Suprapubic skin (tissue), 4 donors: ENCODE results near the gene KSR1. TPM values are rescaled to one million over a fixed set of nuclear protein-coding genes. Genes with fewer than 3 reads are reported as not detected.
"Not testable (repeated sequence)": the region's sequence is repeated elsewhere in the genome, so short reads cannot be mapped to it uniquely, and the experiment has no call there.

Source experiments
- DNase-seq, 2 donors: peaks; one replicate each; pipeline ENCODE4 v3.0.0-alpha.2; 2019; ENCODE audit warnings: low spot score in 2 of 2
- H3K27ac ChIP-seq: fragments of 200-600 bp; sonication (generic); one replicate; pipeline ENCODE4 v1.5.1; 2019
- H3K27me3 ChIP-seq: fragments of 200-600 bp; sonication (generic); one replicate; pipeline ENCODE4 v1.5.1; 2019
- H3K36me3 ChIP-seq: fragments of 200-600 bp; sonication (generic); one replicate; pipeline ENCODE4 v1.5.1; 2019
- H3K4me1 ChIP-seq: fragments of 200-600 bp; sonication (generic); one replicate; pipeline ENCODE4 v1.5.1; 2019
- H3K4me3 ChIP-seq: fragments of 200-600 bp; sonication (generic); one replicate; pipeline ENCODE4 v1.5.1; 2019; ENCODE audit warnings: mild to moderate bottlenecking
- H3K9me3 ChIP-seq: fragments of 200-600 bp; sonication (generic); one replicate; pipeline ENCODE4 v1.5.1; 2019
- CTCF ChIP-seq, 2 donors: fragments of 200-600 bp in 1 of 2; fragments of 450-650 bp in 1 of 2; sonication (generic) in 1 of 2; IDR thresholded peaks; one replicate each; pipeline ENCODE4 v1.5.1; 2016 to 2019; ENCODE audit warnings: antibody characterized with exemption in 2 of 2, mild to moderate bottlenecking in 1 of 2, moderate library complexity in 1 of 2
- EP300 ChIP-seq: sonication (generic); formaldehyde crosslinking; IDR thresholded peaks from one replicate; pipeline ENCODE4 v1.6.1; 2017; ENCODE audit warnings: antibody characterized with exemption
- POLR2A ChIP-seq, 2 donors: fragments of 450-650 bp; IDR thresholded peaks; one replicate each; pipeline ENCODE4 v1.6.1; 2017; ENCODE audit warnings: antibody characterized with exemption in 2 of 2, mild to moderate bottlenecking in 2 of 2, moderate library complexity in 2 of 2
- POLR2AphosphoS5 ChIP-seq, 3 donors: sonication (generic); formaldehyde crosslinking; IDR thresholded peaks; one replicate each; pipeline ENCODE4 v1.6.1; 2017; ENCODE audit warnings: antibody characterized with exemption in 3 of 3
- WGBS: methylation state at CpG from one replicate; pipeline ENCODE4 v1.1.5; 2018; 5-methylcytosine and 5-hydroxymethylcytosine counted together
- total RNA-seq, 4 donors: library from RNA; depleted of rRNA; stranded (reverse); fragments of >200 nt; gene quantifications; one replicate each; pipeline ENCODE4 v1.1.0, GENCODE V29; 2016

Gene KSR1
- total RNA-seq, 4 donors from 2014 or later, result 38.1 to 54.0 (median 49.5) TPM

GRCh38 chr17:27635275-27635823 is 179.1 kb downstream of the KSR1 start:
- no peak for DNase-seq
- Histone ChIP-seq H3K4me3 (no peak overlapping the region), H3K36me3 (peaks cover 5% of the 10 kb centered on the region), H3K9me3 (no peaks in the 10 kb centered on the region), H3K27ac (no peak overlapping the region), H3K27me3 (no peaks in the 10 kb centered on the region), H3K4me1 (peaks cover 49% of the 10 kb centered on the region)
- TF ChIP-seq EP300 (no peak), POLR2A (IDR thresholded peaks at IDR 0.05) (no peak)
- 78% methylated on average over 6 of the region's 6 CpGs for WGBS

- not testable (repeated sequence) for H3K27me3 ChIP-seq, H3K9me3 ChIP-seq, H3K4me3 ChIP-seq, DNase-seq
- Histone ChIP-seq H3K36me3 (peaks cover 11% of the 10 kb centered on the region), H3K27ac (peak overlapping the region; percentile 14), H3K4me1 (peaks cover 44% of the 10 kb centered on the region)
- 62% methylated on average over 3 of the region's 3 CpGs for WGBS
Observed at GRCh38 chr17:27636005-27636520, 179.8 kb downstream of the KSR1 start.

GRCh38 chr17:27637818-27638217 is 181.6 kb downstream of the KSR1 start:
- 95% methylated on average over 5 of the region's 7 CpGs for WGBS
- Histone ChIP-seq H3K36me3 (peaks cover 11% of the 10 kb centered on the region), H3K4me1 (peaks cover 28% of the 10 kb centered on the region)
- not testable (repeated sequence) for H3K27ac ChIP-seq, DNase-seq, H3K27me3 ChIP-seq, H3K9me3 ChIP-seq, H3K4me3 ChIP-seq

- H3K9me3 ChIP-seq, H3K27ac ChIP-seq, H3K4me3 ChIP-seq, H3K27me3 ChIP-seq, DNase-seq: not testable (repeated sequence)
- 89% methylated on average over 1 of the region's 5 CpGs for WGBS
- H3K36me3 ChIP-seq, result peaks cover 11% of the 10 kb centered on the region
- H3K4me1 ChIP-seq, result peaks cover 22% of the 10 kb centered on the region
Observed at GRCh38 chr17:27638415-27638914, 182.2 kb downstream of the KSR1 start.

GRCh38 chr17:27640790-27641189 is 184.5 kb downstream of the KSR1 start:
- Histone ChIP-seq H3K9me3 (no peaks in the 10 kb centered on the region), H3K27me3 (no peaks in the 10 kb centered on the region), H3K4me3 (no peak overlapping the region), H3K36me3 (peaks cover 11% of the 10 kb centered on the region), H3K4me1 (peaks cover 13% of the 10 kb centered on the region), H3K27ac (no peak overlapping the region)
- TF ChIP-seq POLR2A (IDR thresholded peaks at IDR 0.05), result no peak
- TF ChIP-seq POLR2AphosphoS5 (IDR thresholded peaks at IDR 0.05), result no peak
- TF ChIP-seq CTCF (IDR thresholded peaks at IDR 0.05), result no peak
- no peak for TF ChIP-seq EP300
- DNase-seq, result no peak
- WGBS, result 81% methylated on average over 4 of the region's 4 CpGs

- no peak overlapping the region for H3K27ac ChIP-seq
Observed at GRCh38 chr17:27644586-27644985, 188.3 kb downstream of the KSR1 start.

GRCh38 chr17:27645621-27646020 is 189.4 kb downstream of the KSR1 start:
- WGBS, result 100% methylated on average over 2 of the region's 10 CpGs
- H3K9me3 ChIP-seq, H3K27ac ChIP-seq, H3K36me3 ChIP-seq, H3K4me3 ChIP-seq, H3K27me3 ChIP-seq, DNase-seq: not testable (repeated sequence)
- H3K4me1 ChIP-seq, result peaks cover 27% of the 10 kb centered on the region

More at GRCh38 chr17:27644586-27644985, 188.3 kb downstream of the KSR1 start:
- 43% methylated on average over 1 of the region's 9 CpGs for WGBS
- no peaks in the 10 kb centered on the region for H3K27me3 ChIP-seq
- H3K36me3 ChIP-seq, result peaks cover 9% of the 10 kb centered on the region
- H3K4me1 ChIP-seq, result peaks cover 27% of the 10 kb centered on the region
- TF ChIP-seq POLR2A (IDR thresholded peaks at IDR 0.05) (no peak), CTCF (IDR thresholded peaks at IDR 0.05) (no peak), POLR2AphosphoS5 (IDR thresholded peaks at IDR 0.05) (no peak), EP300 (no peak)
- no peak for DNase-seq
- H3K9me3 ChIP-seq, result no peaks in the 10 kb centered on the region
- no peak overlapping the region for H3K4me3 ChIP-seq

GRCh38 chr17:27646232-27646631 is 190.0 kb downstream of the KSR1 start:
- peaks cover 3% of the 10 kb centered on the region for H3K36me3 ChIP-seq
- H3K9me3 ChIP-seq, result no peaks in the 10 kb centered on the region
- no peak overlapping the region for H3K4me3 ChIP-seq
- 98% methylated on average over 13 of the region's 13 CpGs for WGBS
- no peaks in the 10 kb centered on the region for H3K27me3 ChIP-seq
- no peak for DNase-seq
- H3K27ac ChIP-seq, result no peak overlapping the region
- H3K4me1 ChIP-seq, result peaks cover 27% of the 10 kb centered on the region
- TF ChIP-seq EP300, result no peak
- no peak for TF ChIP-seq CTCF (IDR thresholded peaks at IDR 0.05)
- TF ChIP-seq POLR2AphosphoS5 (IDR thresholded peaks at IDR 0.05), result no peak
- no peak for TF ChIP-seq POLR2A (IDR thresholded peaks at IDR 0.05)
